HG02678 (cell line): ENCODE measurements around the gene C17orf107.
A peak's percentile ranks its signal among the peaks of the same experiment; 100 is the strongest.
"Not testable (repeated sequence)": the region's sequence is repeated elsewhere in the genome, so short reads cannot be mapped to it uniquely, and the experiment has no call there.

Experiments used
- ATAC-seq: cut with Tn5 transposase; IDR thresholded peaks from one replicate; pipeline ENCODE4 v1.9.1; 2021; ENCODE audit warnings: mild to moderate bottlenecking, moderate library complexity; ENCODE audit not compliant: unreplicated experiment

Gene C17orf107

DNA sequence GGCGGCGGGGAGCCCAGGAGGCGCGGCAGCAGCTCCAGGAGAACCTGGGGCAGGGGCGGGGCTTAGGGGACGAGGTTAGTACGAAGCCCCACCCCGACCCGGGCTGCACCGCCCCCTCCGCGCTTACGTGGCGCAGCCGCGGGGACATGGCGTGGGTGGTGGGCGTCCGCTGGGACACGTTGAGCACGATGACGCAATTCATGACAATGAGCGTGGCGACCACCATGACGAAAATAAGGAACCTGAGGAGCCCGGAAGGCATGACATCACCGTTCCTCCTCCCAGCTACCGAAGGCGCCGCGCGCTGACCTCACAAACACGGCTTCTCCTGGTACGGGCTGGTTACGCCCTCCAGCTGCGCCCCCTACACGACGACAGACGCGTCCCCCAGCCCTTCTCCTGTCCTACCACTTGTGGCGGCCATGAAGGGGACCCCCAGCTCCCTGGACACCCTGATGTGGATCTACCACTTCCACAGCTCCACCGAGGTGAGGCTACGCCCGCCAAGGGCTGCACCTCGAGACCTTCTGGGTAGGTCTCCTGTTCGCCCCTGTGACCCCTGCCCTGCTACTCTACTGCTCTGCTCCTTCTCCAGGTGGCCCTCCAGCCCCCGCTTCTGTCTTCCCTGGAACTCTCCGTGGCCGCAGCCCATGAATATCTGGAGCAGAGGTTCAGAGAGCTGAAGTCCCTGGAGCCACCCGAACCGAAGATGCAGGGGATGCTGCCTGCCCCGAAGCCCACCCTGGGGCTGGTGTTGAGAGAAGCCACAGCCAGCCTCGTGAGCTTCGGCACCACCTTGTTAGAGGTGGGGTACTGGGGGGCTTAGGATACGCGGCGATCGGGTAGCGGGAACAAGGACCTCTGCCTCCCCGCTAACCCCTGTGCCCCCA, at the start of gene C17orf107:
Gene C17orf107, plus strand, starts transcription at position 196 of the 890 bp plus-strand sequence. Its CDS starts 227 bp downstream, at position 423.
- peak; percentile 66 for ATAC-seq

DNA sequence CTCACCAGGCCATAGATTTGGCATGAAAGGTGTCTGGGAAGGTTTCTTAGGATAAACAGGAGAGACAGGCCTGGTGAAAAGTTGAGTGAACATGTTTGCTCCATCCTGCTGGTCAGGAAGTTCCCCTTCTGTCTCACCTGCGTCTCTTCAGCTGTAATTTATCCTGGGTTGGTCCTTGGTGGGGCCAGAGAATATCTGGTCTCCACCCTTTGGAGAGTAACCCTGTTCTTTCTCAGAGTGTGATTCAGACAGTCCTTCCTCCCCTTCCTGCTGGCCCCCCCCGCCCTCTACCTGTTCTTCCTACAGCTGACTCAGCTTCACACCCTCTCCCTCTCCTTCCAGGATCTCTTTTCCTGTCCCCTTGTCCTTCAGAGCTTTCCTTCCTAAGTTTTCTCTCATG, 49.1 kb upstream of the C17orf107 start:
- ATAC-seq: no peak

DNA sequence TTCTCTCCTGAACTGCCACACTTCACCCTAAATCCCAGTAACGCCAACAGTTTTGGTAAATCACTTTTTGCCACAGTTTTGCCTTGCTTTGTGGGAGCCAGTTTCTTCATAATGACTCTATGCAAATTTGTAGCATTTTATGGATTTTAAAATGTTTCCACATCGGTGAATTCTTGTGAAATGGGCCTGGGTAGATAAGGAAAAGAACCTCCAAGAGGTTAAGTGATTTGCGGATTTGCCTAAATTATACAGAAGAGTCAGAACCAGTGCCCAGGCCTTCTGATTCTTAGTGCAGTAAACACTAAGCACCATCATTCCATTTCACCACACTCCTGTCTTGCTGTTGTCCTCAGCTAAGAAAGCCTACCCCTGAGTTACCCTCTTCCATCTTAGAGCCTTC, 48.3 kb upstream of the C17orf107 start:
- ATAC-seq: no peak

DNA sequence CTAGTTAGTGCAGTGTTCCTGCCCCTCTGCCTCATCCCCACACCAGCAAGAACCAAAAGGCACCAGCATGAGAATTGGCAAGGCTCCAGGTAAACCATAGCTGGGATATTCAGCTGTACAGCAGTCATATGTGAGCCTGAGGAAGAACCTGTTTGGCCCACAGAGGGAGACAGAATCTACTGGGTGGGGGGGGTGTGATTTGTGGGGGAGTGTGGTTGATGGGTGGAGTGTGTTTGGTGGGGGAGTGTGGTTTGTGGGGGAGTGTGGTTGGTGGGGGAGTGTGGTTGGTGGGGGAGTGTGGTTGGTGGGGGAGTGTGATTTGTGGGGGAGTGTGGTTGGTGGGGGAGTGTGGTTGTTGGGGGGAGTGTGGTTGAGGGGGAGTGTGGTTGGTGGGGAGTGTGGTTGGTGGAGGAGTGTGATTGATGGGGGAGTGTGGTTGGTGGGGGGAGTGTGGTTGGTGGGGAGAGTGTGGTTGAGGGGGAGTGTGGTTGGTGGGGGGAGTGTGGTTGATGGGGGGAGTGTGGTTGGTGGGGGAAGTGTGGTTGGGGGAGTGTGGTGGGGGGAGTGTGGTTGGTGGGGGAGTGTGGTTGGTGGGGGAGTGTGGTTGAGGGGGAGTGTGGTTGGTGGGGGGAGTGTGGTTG, 46.6 kb upstream of the C17orf107 start:
- ATAC-seq: no peak

DNA sequence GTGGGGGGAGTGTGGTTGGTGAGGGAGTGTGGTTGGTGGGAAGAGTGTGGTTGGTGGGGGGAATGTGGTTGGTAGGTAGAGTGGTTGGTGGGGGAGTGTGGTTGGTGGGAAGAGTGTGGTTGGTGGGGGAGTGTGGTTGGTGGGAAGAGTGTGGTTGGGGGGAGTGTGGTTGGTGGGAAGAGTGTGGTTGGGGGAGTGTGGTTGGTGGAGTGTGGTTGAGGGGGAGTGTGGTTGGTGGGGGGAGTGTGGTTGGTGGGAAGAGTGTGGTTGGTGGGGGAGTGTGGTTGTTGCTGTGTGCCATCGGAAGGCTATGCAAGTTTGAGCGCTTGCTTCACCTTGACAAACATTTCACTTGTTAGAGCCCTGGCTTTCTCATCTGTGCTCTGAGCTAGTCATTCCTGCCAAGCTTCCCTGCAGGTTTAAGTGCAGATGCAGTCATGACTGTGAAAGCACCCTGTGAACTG, 46.1 kb upstream of the C17orf107 start:
- ATAC-seq: no peak

DNA sequence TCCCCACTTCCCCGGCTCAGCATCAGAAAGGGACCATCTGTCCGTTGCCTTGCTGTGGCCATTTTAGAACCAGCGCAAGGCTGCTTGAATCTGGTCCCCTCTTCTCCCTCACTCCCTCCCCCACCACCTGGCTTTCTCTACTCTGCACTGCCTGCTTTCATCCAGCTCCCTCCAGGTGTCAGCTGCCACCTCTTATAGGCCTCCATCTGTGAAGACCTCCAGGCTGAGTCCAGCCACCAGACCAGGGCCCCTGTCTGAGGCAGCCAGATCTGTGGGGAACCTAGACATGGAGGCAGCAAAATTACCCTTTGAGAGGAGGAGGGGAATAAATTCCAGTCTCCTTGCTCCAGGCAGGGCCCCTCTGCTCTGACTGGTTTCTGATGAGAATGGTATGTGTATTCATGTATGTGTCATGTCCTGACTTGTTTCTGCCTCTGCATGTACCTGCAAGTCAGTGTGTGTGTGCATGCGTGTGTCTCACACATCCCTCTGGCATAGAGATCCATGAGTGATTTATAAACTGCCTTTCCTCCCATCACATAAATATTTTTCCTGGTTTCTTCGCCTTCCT, 45.1 kb upstream of the C17orf107 start:
- no peak for ATAC-seq

DNA sequence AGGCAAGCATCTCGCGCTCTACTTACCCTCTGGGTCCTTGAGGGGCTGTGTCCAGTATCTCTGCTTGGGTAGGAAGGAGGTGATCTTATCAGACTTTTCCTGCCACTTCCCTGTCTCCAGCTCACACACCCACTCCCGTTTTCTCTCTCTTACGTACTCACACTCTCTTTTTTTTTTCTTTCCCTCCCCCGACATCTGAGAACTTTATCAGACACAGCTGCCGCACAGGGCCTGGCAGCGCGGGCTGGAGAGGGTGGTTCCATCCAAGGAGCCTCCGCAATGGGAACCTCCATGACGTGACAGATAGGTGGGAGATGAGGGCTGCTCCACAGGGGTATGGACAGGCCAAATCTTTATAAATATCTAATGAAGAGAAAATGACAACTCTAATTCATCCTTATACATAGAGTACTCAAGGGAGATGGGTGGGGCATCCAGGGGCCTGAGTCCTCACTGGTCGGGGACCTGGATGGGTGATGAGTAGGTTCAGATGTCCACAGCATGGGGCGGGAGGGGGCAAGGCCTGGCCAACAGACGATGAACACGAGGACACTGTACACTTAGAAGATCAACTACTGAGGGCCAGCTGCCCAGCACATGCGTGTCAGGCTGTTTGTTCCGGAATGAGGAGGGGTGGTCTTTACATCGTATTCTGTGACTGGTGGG, 42.9 kb upstream of the C17orf107 start:
- ATAC-seq: no peak

DNA sequence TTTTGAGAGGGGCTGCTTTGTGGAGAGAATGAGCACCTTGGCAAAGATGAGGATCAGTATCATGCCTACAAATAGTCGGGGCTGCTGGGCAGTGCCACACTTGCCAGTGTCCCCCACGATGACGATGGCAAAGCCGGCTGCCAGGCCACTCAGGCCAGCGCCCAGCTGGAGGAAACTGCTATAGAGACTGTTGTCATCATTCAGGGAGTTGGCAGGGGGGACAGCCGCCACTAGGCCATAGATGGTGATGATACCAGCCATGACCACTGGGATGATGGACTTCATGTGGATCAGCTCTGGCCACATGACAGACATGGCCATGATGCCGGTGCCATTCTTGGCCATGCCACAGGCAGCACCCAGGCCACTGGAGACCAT, 42.4 kb upstream of the C17orf107 start:
- no peak for ATAC-seq

DNA sequence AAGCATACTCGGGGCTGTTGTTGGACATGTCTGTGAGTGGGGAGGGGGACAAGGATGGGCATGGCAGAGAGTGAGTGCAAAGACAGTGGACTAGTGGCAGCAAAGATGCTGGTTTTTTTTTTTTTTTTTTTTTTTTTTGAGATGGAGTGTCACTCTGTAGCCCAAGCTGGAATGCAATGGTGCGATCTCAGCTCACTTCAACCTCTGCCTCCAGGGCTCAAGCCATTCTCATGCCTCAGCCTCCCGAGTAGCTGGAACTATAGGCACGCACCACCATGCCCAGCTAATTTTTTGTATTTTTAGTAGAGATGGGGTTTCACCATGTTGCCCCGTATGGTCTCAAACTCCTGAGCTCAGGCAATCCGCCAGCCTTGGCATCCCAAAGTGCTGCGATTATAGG, 42.0 kb upstream of the C17orf107 start:
- not testable (repeated sequence) for ATAC-seq

DNA sequence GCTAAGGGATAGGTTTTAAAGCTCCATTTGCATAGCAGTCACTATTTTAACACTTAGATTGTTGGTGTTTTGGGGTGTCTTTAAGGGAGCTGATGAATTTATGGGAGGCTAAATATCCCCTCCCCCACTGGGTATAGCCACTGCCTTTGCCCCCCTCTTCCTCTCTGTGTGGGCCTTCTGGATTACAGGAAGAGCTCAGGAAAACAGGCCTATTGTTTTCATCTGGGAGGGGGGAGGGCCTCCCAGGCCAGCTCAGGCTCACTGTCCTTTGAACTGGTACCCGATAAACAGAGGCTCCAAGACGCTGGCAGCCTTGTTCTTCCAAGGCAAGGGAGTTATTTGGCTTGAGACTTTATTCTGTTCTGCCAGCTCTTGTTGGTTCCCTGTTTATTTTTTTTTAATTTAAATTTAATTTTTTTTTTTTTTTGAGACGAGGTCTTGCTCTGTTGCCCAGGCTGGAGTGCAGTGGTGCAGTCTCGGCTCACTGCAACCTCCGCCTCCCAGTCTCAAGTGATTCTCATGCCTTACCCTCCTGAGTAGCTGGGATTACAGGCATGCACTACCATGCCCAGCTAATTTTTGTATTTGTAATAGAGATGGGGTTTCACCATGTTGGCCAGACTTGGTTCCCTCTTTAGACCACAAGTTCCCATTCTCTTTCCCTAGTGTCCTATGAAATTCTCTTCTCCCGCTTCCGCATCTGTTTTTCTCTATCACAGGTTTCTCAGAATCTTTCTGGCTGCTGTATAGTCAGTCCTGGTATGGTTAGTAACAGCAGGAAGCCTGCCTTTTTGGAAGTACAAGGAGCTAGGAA, 41.1 kb upstream of the C17orf107 start:
- ATAC-seq: no peak

DNA sequence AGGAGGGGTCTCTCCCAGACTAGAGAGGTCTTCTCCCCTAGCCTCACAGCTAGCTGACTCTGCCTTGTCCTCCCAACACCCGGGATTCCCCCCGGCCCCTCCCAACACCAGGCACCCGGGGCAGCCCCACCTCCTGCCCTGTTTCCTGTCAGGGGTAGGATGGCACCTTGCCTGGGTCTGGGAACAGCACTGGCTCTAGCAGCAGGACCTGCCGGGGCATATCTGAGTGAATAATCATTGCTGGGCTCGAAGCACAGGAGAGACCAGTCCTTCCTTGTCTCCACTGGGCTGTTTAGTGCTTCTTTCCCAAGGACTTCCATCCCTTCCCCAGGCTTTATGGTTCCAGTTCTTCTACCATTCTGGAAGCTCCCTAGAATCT, 40.5 kb upstream of the C17orf107 start:
- ATAC-seq: no peak

DNA sequence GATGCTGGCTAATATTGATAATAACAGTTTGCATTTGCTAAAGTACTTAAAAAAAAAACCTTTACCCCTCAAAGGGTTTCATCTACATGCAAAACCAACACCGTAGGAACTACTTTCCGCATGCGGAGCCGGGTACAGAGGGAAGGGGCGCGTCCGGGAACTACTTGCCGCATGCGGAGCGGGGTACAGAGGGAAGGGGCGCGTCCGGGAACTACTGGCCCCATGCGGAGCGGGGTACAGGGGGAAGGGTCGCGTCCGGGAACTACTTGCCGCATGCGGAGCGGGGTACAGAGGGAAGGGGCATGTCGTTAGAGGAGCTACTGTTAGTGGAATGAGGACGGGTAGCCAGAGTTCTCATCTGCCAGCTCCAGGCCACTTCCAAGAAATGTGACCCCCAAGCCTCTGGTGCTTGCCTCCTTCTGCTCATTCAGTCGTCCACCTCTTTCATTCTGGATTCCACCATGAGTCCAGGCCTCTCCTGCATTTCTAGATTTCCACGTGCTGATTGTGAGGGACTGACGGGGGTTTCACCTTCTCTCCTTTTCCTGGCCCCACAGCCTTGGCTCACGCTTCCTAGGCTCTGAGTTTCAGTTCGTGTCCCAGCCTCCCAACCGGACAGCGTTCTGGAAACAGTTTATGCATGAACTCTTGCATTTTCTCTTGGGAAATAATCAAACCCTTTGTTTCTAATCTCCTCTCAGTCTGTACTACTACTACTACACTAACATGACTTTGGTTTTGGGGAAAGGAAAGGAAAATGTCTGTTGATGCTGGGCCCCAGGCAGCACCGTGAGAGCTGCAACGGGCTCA, 39.3 kb upstream of the C17orf107 start:
- no peak for ATAC-seq

DNA sequence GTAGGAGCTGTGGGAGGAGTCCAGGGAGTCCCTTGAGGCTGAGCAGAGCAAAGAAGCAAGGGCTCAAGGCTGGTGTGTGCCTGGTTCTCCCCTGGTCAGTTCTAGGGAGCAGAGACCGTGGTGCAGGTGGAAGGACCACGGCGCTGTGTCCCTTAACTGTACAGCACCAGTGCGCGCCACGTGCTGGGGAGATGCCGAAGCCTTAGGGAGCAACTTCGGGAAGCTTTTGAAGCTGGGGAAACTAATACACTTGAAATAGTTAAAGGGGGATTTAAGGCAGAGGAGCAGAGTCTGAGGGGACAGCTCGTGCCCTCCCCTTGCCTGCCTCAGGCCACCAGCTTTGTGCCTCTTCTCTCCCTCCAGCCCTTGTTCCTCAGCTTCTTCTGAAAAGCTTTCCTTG, 38.7 kb upstream of the C17orf107 start:
- ATAC-seq: no peak

DNA sequence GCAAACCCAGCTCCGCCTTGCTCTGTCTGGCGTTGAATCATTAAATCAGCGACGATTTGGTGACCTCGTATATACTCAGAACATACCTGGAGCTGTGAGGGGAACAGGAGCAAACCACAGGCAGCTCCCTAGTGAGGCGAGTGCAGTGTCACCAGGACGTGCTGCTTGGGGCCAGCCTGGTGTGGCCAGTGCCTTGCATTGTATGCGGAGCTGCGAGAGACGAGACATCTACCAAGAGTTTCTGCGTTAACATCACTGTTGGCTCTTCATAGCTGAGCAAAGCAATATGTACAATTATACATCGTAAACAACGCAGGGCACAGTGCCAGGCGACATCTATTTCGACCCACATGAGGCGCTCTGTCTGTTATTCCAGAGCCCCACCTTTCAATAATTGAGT, 38.3 kb upstream of the C17orf107 start:
- ATAC-seq: no peak

DNA sequence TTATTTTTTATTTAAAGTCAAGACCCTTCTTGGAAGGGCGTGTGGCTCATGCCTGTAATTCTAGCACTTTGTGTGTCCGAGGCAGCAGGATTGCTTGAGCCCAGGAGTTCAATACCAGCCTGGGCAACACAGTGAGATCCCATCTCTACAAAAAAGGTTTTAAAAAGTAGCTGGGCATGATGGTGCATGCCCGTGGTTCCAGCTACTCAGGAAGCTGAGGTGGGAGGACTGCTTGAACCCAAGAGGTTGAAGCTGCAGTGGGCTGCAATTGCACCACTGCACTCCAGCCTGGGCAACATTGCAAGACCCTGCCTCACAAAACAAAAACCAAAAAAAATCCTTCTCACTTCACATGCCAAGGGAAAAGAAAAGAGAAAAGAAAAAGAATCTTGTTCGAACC, 36.6 kb upstream of the C17orf107 start:
- no peak for ATAC-seq

DNA sequence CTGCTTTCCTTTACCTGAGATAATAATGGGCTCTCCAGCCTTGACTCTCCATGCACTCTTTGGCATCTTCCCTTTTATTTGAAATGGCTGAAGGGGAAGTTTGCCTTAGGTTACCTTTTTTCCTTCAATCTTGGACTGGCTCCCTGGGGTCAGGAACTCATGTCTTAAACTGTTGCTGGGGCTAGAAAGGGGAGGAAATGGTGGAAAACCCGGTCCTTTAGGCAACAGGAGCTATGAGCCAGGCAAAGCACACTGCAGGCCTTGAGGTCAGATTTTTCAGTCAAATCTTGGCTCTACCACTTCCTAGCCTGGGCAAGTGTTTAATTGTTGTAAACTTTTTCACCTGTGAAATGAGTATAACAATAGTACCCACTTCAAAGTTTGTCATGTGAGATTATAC, 36.0 kb upstream of the C17orf107 start:
- ATAC-seq: no peak

DNA sequence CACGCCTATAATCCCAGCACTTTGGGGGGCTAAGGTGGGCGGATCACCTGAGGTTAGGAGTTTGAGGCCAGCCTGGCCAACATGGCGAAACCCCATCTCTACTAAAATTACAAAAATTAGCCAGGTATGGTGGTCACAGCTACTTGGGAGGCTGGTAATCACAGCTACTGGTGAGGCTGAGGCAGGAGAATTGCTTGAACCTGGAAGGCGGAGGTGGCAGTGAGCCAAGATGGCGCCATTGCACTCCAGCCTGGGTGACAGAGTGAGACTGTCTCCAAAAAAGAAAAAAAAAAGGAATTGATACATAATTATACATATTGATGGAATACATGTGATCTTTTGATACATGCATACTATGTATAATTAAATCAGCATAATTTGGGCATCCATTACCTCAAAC, 31.8 kb upstream of the C17orf107 start:
- not testable (repeated sequence) for ATAC-seq

DNA sequence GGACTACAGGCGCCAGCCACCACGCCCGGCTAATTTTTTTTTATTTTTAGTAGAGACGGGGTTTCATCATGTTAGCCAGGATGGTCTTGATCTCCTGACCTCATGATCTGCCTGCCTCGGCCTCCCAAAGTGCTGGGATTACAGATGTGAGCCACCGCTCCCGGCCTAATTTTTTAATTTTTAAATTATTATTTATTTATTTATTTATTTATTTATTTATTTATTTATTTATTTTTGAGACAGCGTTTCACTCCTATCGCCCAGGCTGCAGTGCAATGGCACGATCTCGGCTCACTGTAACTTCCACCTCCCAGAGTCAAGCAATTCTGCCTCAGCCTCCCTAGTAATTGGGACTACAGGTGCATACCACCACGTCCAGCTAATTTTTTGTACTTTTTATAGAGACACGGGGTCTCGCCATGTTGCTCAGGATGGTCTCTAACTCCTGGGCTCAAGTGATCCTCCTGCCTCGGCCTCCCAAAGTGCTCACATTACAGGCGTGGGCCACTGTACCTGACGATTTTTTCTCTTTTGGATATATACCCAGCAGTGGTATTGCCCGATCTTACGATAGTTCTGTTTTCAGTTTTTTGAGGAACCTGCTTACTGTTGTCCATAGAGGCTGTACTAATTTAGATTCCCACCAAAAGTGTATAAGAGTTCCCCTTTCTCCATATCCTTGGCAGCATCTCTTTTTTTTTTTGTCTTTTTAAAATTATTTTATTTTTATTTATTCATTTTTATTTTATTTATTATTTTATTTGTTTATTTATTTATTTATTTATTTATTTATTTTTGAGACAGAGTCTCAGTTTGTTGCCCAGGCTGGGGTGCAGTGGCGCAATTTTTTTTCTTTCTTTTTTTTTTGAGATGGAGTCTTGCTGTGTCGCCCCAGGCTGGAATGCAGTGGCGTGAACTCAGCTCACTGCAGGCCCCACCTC, 30.0 kb upstream of the C17orf107 start:
- ATAC-seq: not testable (repeated sequence)

DNA sequence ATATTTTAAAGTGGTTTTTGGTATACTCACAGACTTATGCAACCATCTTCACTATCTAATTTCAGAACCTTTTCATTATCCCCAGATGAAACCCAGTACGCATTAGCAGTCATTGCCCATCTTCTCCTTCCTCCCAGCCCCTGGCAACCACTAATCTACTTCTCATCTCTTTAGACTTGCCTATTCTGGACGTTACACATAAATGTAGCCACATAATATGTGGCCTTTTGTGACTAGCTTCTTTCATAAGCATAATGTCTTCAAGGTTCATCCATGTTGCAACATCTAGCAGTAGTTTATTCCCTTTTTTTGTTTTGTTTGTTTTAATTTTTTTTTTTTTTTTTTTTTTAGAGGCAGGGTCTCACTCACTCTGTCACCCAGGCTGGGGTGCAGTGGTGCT, 28.5 kb upstream of the C17orf107 start:
- ATAC-seq: no peak
